ENCODE measurements around the gene NAA80. TPM values are rescaled to one million over a fixed set of nuclear protein-coding genes. Genes with fewer than 3 reads are reported as not detected.
A peak's percentile ranks its signal among the peaks of the same experiment; 100 is the strongest.
"Not testable (repeated sequence)": the region's sequence is repeated elsewhere in the genome, so short reads cannot be mapped to it uniquely, and the experiment has no call there.

NAA80 gene
- total RNA-seq, 1 donor: 6.5 TPM

GRCh38 chr3:50272911-50273688, 26.1 kb downstream of the NAA80 start:
- DNase-seq (ENCODE audit: low read depth): peak; percentile 67

GRCh38 chr3:50272538-50272910, 26.7 kb downstream of the NAA80 start:
- H3K4me3 ChIP-seq (ENCODE audit: low read depth, low read length); DNase-seq (ENCODE audit: low read depth): not testable (repeated sequence)

More at GRCh38 chr3:50272911-50273688, 26.1 kb downstream of the NAA80 start:
- peak; percentile 94 for TF ChIP-seq CTCF (IDR thresholded peaks at IDR 0.05; ENCODE audit: insufficient read depth, low read depth, low read length)
- peak overlapping the region; percentile 36 for H3K4me3 ChIP-seq (ENCODE audit: low read depth, low read length)

- TF ChIP-seq CTCF (IDR thresholded peaks at IDR 0.05; ENCODE audit: insufficient read depth, low read depth, low read length): no peak
- DNase-seq (ENCODE audit: low read depth): no peak
- no peak overlapping the region for H3K4me3 ChIP-seq (ENCODE audit: low read depth, low read length)
Measured at GRCh38 chr3:50271314-50271936, 27.8 kb downstream of the NAA80 start.

- no peak for TF ChIP-seq CTCF (IDR thresholded peaks at IDR 0.05; ENCODE audit: insufficient read depth, low read depth, low read length)
- H3K4me3 ChIP-seq (ENCODE audit: low read depth, low read length): no peak overlapping the region
- DNase-seq (ENCODE audit: low read depth): no peak
Measured at GRCh38 chr3:50270422-50271224, 28.6 kb downstream of the NAA80 start.

- no peak for TF ChIP-seq CTCF (IDR thresholded peaks at IDR 0.05; ENCODE audit: insufficient read depth, low read depth, low read length)
- H3K4me3 ChIP-seq (ENCODE audit: low read depth, low read length): no peak overlapping the region
- DNase-seq (ENCODE audit: low read depth): no peak
Measured at GRCh38 chr3:50269977-50270413, 29.2 kb downstream of the NAA80 start.

- no peak for DNase-seq (ENCODE audit: low read depth)
- TF ChIP-seq CTCF (IDR thresholded peaks at IDR 0.05; ENCODE audit: insufficient read depth, low read depth, low read length): no peak
- peak overlapping the region; percentile 32 for H3K4me3 ChIP-seq (ENCODE audit: low read depth, low read length)
Measured at GRCh38 chr3:50269460-50269859, 29.7 kb downstream of the NAA80 start.

All from fibroblast of villous mesenchyme (primary cell).